Immature natural killer cell (primary cell): ENCODE data around the gene AIFM3. TPM values are rescaled to one million over a fixed set of nuclear protein-coding genes. Genes with fewer than 3 reads are reported as not detected.

ENCODE experiments used
- DNase-seq, 3 donors: peaks; one replicate each; pipeline ENCODE4 v3.0.0; 2022; ENCODE audit warnings: mixed read lengths in 1 of 3
- H3K27ac Mint-ChIP-seq, 6 donors: one replicate each; pipeline ENCODE4 v1.8.0; 2020; ENCODE audit warnings: mixed read lengths in 6 of 6, mild to moderate bottlenecking in 5 of 6, inconsistent platforms in 4 of 6, moderate library complexity in 3 of 6
- H3K27me3 Mint-ChIP-seq, 3 donors: one replicate each; pipeline ENCODE4 v1.8.0; 2020 to 2021; ENCODE audit warnings: low read depth in 3 of 3, mild to moderate bottlenecking in 3 of 3, mixed read lengths in 3 of 3, moderate library complexity in 3 of 3, inconsistent platforms in 1 of 3
- H3K36me3 Mint-ChIP-seq, 3 donors: one replicate each; pipeline ENCODE4 v1.8.0; 2020; ENCODE audit warnings: mixed read lengths in 3 of 3, inconsistent platforms in 2 of 3, mild to moderate bottlenecking in 2 of 3
- H3K4me1 Mint-ChIP-seq, 2 donors: one replicate each; pipeline ENCODE4 v1.8.0; 2020; ENCODE audit warnings: inconsistent platforms in 2 of 2, mild to moderate bottlenecking in 2 of 2, mixed read lengths in 2 of 2, moderate library complexity in 1 of 2
- H3K4me3 Mint-ChIP-seq, 5 donors: one replicate each; pipeline ENCODE4 v1.8.0; 2020; ENCODE audit warnings: mild to moderate bottlenecking in 5 of 5, mixed read lengths in 5 of 5, inconsistent platforms in 3 of 5, moderate library complexity in 3 of 5
- H3K9me3 Mint-ChIP-seq, 6 donors: one replicate each; pipeline ENCODE4 v1.8.0; 2020; ENCODE audit warnings: mild to moderate bottlenecking in 6 of 6, mixed read lengths in 6 of 6, inconsistent platforms in 4 of 6, moderate library complexity in 3 of 6
- polyA plus RNA-seq, 3 donors: library from polyadenylated mRNA; unstranded; fragments of 300-500 nt; fragmentation: Illumina TruSeq; gene quantifications; one replicate each; pipeline ENCODE4 v1.2.3, GENCODE V29; 2021

Gene AIFM3
- polyA plus RNA-seq, 3 donors from 2014 or later: 0.30 to 1.4 TPM; not detected in 1

DNA sequence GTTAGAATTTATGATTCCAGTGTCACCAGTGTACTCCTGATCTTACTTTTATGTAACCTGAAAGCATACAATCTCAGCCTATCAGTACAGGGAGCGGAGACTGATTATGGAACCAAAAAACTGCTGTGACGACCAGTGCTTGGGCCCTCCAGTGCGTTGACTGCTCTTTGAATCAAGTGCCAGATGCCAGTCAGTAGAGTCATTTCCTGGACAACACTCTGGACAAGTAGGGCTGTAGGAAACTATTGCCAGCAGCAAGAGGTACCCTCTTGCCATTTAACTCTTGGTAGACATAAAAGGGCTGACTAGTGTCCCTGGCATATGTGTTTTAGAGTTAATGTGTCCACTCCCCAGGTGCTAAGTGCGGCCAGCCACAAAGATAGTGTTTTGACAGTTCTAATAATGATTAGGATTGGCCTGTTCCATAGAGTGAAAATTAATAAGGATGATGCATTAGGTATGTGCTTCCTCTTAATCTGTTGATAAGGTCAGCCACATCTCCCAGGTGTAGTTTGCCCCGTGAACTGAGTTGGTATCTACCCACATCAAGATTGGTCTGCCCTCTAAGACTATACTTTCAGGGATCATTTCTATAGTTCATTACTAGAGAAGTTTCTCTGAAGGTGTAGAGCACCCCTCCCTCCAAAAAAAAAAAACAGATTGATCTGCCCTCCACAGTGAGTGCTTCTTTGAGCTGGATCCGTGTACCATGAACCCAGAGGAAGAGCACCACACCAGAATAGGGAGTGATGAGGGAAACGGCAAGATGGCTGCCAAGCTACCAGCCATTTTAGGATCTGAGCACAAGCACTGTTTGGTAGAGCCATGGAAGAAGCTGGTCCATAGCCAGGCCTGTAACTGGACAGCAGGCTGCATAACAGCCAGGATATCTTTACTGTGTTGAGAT is 20.7 kb upstream of the AIFM3 start:
- Mint-ChIP-seq H3K36me3 (peaks cover 0 to 11% (median 9%) of the 10 kb centered on the region in 3 donors), H3K27ac (peak overlapping the region; percentile 45 to 84 (median 68)), H3K4me1 (peaks cover 72 to 79% of the 10 kb centered on the region in 2 donors), H3K4me3 (peak overlapping the region in 2 of 5 donors; percentile 8 to 18), H3K27me3 (peaks cover 0 to 2% (median 1%) of the 10 kb centered on the region in 3 donors), H3K9me3 (no peaks in the 10 kb centered on the region)
- no peak for DNase-seq

DNA sequence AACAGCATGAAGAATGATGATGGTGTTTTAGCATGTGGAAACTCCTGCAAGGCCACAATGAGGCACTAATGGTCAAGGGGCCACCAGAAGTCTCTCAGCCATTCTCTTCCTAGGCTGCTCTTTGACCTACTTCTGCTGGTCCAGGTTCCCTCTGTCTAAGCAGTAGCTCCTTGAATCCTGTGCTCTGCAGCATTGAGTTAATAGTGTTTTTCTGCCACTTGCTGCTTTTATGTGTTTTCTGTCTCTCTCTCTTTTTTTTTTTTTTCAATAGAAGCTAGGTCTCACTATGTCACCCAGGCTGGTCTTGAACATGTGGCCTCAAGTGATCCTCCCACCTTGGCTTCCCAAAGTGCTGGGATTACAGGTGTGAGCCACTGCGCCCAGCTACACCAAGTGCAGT is 20.1 kb upstream of the AIFM3 start:
- Mint-ChIP-seq H3K27me3 (peaks cover 1 to 2% (median 2%) of the 10 kb centered on the region in 3 donors), H3K9me3 (no peaks in the 10 kb centered on the region), H3K4me1 (peaks cover 68 to 72% of the 10 kb centered on the region in 2 donors), H3K4me3 (no peak overlapping the region), H3K36me3 (peaks cover 0 to 11% (median 9%) of the 10 kb centered on the region in 3 donors), H3K27ac (peak overlapping the region in 3 of 6 donors; percentile 60 to 70 (median 66))
- DNase-seq: no peak

DNA sequence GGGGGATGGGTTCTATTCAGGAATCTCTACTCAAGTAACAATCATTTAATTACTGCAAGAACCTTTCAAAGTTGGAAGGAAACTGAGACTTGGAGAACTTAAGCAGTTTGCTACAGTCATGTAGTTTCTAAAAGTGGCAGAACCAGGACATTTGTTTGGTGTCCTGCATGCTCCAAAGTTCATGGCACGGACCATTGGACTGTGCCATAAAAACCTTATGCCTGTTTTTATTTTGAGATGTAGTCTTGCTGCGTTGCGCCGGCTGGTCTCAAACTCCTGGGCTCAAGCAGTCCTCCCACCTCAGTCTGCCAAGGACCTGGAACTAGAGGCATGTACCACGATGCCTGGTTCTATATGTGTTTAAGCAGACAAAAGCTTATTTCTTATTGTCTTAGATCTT is 18.6 kb upstream of the AIFM3 start:
- no peaks in the 10 kb centered on the region for H3K9me3 Mint-ChIP-seq
- H3K4me3 Mint-ChIP-seq: no peak overlapping the region
- peaks cover 56 to 58% of the 10 kb centered on the region in 2 donors for H3K4me1 Mint-ChIP-seq
- peaks cover 0 to 6% (median 2%) of the 10 kb centered on the region in 3 donors for H3K27me3 Mint-ChIP-seq
- no peak for DNase-seq
- H3K27ac Mint-ChIP-seq: peak overlapping the region in 2 of 6 donors; percentile 3
- H3K36me3 Mint-ChIP-seq: peaks cover 0 to 11% (median 9%) of the 10 kb centered on the region in 3 donors

DNA sequence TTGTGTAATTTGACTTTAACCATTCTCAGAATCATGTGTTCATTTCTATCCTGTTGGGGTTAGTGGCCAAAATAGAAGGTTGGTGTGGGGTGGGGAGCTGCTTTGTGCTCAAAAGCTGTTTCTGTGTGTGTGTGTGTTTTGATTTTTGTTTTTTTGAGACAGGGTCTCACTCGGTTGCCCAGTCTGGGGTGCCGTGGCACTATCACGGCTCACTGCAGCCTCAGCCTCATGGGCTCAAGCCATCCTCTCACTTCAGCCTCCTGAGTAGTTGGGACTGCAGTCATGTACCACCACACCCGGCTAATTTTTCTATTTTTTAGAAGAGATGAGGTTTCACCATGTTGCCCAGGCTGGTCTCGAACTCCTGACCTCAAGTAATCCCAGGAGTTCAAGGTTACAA is 18.1 kb upstream of the AIFM3 start:
- peaks cover 0 to 14% (median 9%) of the 10 kb centered on the region in 3 donors for H3K36me3 Mint-ChIP-seq
- peaks cover 51 to 52% of the 10 kb centered on the region in 2 donors for H3K4me1 Mint-ChIP-seq
- peak overlapping the region in 2 of 6 donors; percentile 17 to 72 for H3K27ac Mint-ChIP-seq
- no peak for DNase-seq
- H3K27me3 Mint-ChIP-seq: peaks cover 0 to 6% (median 2%) of the 10 kb centered on the region in 3 donors
- H3K4me3 Mint-ChIP-seq: no peak overlapping the region
- H3K9me3 Mint-ChIP-seq: no peaks in the 10 kb centered on the region

DNA sequence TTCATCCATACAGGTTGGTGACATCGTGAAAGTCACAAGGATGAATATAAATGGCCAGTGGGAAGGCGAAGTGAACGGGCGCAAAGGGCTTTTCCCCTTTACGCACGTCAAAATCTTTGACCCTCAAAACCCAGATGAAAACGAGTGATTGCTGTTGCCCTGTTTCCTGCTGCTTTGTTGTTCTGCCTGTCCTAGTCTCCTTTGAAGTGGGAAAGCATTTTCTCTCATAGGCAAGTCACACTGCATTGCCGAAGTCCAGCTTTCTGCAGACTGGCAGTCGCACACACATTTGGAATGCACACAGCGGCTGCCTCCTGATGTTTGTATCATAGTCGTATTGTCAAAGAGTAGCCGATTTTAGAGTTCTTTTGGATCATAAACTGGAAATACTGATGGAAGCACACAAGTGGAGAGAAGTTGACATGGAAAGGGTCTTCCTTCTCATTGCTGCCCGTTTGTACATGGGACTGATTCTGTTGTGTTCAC is 17.3 kb upstream of the AIFM3 start:
- H3K27ac Mint-ChIP-seq: peak overlapping the region in 5 of 6 donors; percentile 4 to 72 (median 64)
- H3K27me3 Mint-ChIP-seq: peaks cover 0 to 8% (median 2%) of the 10 kb centered on the region in 3 donors
- peaks cover 47 to 51% of the 10 kb centered on the region in 2 donors for H3K4me1 Mint-ChIP-seq
- H3K36me3 Mint-ChIP-seq: peaks cover 0 to 14% (median 9%) of the 10 kb centered on the region in 3 donors
- no peak for DNase-seq
- H3K9me3 Mint-ChIP-seq: no peaks in the 10 kb centered on the region
- peak overlapping the region in 1 of 5 donors; percentile 7 for H3K4me3 Mint-ChIP-seq

DNA sequence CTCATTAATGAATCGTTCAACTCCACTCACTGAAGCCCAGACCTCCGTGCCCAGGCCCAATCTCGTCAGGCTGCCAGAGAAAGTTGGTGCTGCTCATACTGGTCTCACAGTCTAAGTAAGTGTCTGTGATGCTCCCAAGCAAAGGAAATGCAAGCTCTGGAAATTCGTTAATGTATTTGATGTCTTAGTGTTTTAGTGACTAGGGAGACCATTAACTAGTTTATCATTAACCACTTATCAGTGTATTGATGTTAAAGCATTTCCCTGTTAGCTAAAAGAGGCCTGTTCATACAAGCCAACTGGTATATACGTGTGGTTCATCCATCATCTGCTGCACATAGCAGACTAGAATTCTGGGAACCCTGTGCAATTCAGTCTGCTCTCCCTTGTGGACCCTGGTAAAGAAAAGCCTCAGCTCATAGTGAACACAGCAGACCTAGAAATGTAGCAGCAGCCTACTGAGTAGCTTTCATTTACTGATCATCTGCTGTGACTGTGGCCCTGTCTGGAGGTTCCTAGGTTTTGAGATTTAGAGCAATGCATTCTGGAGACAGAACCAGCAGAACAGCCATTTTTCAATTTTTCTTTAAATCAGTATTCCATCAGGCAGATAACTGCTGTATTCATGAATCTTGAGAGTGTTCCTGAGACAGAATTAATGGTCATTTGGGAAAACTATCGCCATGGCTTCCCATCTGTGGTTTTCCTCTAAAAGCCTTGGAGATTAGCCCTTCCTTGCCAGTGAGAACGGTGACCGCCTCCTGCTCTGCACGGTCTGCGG is 15.7 kb upstream of the AIFM3 start:
- peaks cover 35 to 39% of the 10 kb centered on the region in 2 donors for H3K4me1 Mint-ChIP-seq
- H3K4me3 Mint-ChIP-seq: no peak overlapping the region
- no peaks in the 10 kb centered on the region for H3K9me3 Mint-ChIP-seq
- peaks cover 0 to 14% (median 9%) of the 10 kb centered on the region in 3 donors for H3K36me3 Mint-ChIP-seq
- peaks cover 0 to 6% (median 2%) of the 10 kb centered on the region in 3 donors for H3K27me3 Mint-ChIP-seq
- DNase-seq: no peak
- peak overlapping the region in 2 of 6 donors; percentile 7 to 45 for H3K27ac Mint-ChIP-seq

DNA sequence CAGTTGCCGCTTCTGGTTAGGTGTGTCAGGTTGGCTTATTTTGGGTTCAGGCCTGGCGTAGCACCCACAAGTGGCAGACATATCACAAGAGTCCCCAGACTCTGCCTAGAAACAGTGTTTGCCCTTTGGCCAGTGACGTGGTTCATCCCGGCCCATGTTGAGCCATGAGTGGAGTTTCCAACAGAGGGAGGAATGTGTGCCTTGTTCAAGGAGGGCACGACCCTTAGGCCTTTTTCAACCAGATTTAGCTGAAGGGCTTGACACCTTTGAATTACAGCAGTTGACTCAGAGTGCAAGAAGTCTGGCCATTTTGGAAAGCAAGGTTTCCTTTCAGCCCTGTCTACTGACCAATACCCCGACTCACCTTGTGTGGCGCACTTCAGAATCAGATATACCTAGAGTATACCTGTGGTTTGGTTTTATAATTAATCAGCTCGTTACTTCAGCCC is 15.1 kb upstream of the AIFM3 start:
- peaks cover 0 to 14% (median 9%) of the 10 kb centered on the region in 3 donors for H3K36me3 Mint-ChIP-seq
- peaks cover 31 to 35% of the 10 kb centered on the region in 2 donors for H3K4me1 Mint-ChIP-seq
- no peak overlapping the region for H3K4me3 Mint-ChIP-seq
- peak overlapping the region in 2 of 6 donors; percentile 7 to 45 for H3K27ac Mint-ChIP-seq
- DNase-seq: no peak
- no peaks in the 10 kb centered on the region for H3K9me3 Mint-ChIP-seq
- H3K27me3 Mint-ChIP-seq: peaks cover 0 to 6% (median 2%) of the 10 kb centered on the region in 3 donors

DNA sequence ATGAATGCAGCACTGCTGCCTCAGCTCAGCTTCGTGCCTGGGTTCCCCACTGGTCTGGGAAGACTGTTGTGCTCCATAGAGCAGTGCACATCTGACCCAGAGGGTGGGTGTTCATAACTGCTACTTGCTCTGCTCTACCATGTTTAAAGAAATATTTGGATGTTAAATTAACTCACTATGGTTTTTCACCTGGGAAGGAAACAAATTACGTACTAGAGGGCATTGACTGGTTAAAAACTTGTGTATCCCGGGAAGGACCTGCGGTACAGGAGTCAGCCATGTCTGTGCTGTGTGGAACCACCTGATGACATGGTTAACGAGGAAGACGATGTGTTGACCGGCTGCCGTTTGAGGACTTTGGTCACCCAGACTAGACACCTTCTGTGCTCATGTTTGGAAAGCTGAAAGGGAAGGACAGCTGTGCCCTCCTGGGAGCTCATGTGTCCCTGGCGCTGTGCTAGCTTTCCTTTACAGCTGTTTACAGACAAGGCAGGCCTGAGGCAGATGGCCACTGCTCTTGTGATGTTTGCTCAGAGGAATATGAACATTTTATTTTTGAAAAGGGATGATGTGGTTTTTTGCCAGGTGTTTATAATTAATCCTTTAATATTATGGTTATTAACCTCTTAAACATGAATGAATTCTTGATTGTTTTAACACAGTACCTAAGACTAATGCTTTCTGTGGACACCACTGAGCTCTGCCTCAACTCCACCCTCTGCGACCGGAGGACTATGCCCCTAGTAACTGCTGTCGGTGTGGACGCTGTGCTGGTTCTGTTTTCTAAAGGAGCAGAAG is 14.3 kb upstream of the AIFM3 start:
- Mint-ChIP-seq H3K27me3 (peaks cover 0 to 6% (median 2%) of the 10 kb centered on the region in 3 donors), H3K4me1 (peaks cover 30 to 32% of the 10 kb centered on the region in 2 donors), H3K36me3 (peaks cover 0 to 14% (median 9%) of the 10 kb centered on the region in 3 donors), H3K4me3 (no peak overlapping the region), H3K27ac (peak overlapping the region in 3 of 6 donors; percentile 10 to 24 (median 17)), H3K9me3 (no peaks in the 10 kb centered on the region)
- no peak for DNase-seq

DNA sequence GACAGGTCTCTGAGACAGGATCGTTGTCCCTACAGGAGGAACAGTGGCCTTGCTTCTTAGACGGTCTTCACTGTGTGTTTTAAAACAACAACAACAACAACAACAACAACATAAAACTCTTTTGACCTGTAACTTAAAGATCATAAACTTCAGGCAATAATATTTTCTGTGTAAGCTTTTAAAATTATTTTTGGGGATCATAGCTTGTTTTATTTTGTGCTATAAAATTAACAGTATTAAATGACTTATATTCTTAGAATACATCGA is 13.8 kb upstream of the AIFM3 start:
- H3K36me3 Mint-ChIP-seq: peaks cover 0 to 14% (median 9%) of the 10 kb centered on the region in 3 donors
- H3K9me3 Mint-ChIP-seq: no peaks in the 10 kb centered on the region
- no peak overlapping the region for H3K27ac Mint-ChIP-seq

DNA sequence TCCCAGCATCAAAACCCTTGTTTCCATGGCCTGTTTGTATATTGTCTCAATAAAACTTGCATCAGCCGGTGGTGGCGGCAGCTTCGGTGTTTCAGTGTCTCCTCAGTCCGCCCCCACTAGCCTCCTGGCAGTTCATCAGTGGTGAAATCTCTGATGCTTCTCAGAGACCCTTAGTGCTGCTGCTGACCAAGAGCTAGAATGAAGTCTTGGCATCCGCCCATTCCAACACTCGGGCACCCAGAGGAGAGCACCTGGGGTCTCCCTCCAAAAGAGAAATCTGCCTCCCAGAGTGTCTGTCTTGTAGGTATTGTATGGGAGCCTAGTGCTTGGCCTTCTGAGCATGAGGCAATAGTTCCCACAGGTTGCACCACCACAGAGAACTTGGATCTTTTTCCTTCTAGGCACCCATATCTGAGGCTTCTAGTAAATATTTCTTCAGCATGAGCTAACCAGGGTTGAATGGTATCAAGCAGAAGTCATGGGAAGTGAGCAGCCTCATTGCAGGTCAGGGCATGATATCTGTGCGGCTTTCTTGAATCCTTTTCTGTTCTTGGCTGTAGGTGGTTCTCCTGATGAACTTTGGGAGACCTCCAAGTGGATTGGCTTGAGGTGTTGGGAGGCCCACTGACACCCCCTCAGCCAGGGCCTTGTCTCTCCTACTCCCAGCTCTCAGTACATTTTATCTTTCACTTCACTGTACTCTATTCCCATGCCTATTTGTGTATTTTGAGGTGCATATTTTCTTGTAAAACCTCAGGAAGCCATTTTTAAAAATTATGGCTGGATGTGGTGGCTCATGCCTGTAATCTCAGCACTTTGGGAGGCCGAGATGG is 13.2 kb upstream of the AIFM3 start:
- H3K9me3 Mint-ChIP-seq: no peaks in the 10 kb centered on the region
- DNase-seq: no peak
- H3K36me3 Mint-ChIP-seq: peaks cover 0 to 14% (median 9%) of the 10 kb centered on the region in 3 donors
- peaks cover 26 to 28% of the 10 kb centered on the region in 2 donors for H3K4me1 Mint-ChIP-seq
- peak overlapping the region in 3 of 6 donors; percentile 45 to 73 (median 60) for H3K27ac Mint-ChIP-seq
- H3K27me3 Mint-ChIP-seq: peaks cover 0 to 6% (median 2%) of the 10 kb centered on the region in 3 donors
- H3K4me3 Mint-ChIP-seq: no peak overlapping the region

More for the DNA sequence above, 13.8 kb upstream of the AIFM3 start:
- Mint-ChIP-seq H3K27me3 (peaks cover 0 to 6% (median 2%) of the 10 kb centered on the region in 3 donors), H3K4me3 (no peak overlapping the region), H3K4me1 (peaks cover 30 to 32% of the 10 kb centered on the region in 2 donors)
- no peak for DNase-seq

DNA sequence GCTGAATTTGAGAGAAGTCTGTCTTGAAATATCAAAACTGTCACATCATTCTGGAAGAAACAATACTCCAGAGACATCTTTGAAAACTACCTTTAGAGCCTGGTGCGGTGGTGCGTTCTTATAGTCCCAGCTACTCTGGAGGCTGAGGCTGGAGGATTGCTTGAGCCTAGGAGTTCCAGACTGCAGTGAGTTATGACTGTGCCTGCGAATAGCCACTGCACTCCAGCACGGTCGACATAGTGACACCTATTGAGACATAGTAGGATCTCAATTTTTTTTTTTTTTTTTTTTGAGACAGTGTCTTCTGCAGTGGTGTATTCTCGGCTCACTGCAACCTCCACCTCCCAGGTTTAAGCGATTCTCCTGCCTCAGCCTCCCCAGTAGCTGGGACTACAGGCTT is 11.5 kb upstream of the AIFM3 start:
- peaks cover 0 to 4% (median 0%) of the 10 kb centered on the region in 3 donors for H3K36me3 Mint-ChIP-seq
- DNase-seq: no peak
- peaks cover 2 to 6% (median 2%) of the 10 kb centered on the region in 3 donors for H3K27me3 Mint-ChIP-seq
- H3K4me3 Mint-ChIP-seq: peak overlapping the region in 1 of 5 donors; percentile 38
- no peaks in the 10 kb centered on the region for H3K9me3 Mint-ChIP-seq
- H3K4me1 Mint-ChIP-seq: peaks cover 15 to 16% of the 10 kb centered on the region in 2 donors
- peak overlapping the region in 3 of 6 donors; percentile 29 to 51 (median 40) for H3K27ac Mint-ChIP-seq
